HG02763 (cell line): ENCODE measurements around the gene ZCCHC17.

Experiments
- ATAC-seq: cut with Tn5 transposase; IDR thresholded peaks from one replicate; pipeline ENCODE4 v1.9.1; 2021; ENCODE audit warnings: mild to moderate bottlenecking, moderate library complexity; ENCODE audit not compliant: unreplicated experiment

ZCCHC17 gene

GRCh38 chr1:31302709-31303441 is 6.0 kb downstream of the ZCCHC17 start:
- ATAC-seq = no peak

GRCh38 chr1:31306278-31306677 is 9.4 kb downstream of the ZCCHC17 start:
- no peak for ATAC-seq

GRCh38 chr1:31308036-31308435 is 11.2 kb downstream of the ZCCHC17 start:
- no peak for ATAC-seq

GRCh38 chr1:31310198-31310597 is 13.4 kb downstream of the ZCCHC17 start:
- ATAC-seq = no peak

GRCh38 chr1:31315902-31316301 is 19.1 kb downstream of the ZCCHC17 start:
- ATAC-seq = no peak

GRCh38 chr1:31318146-31318545 is 21.3 kb downstream of the ZCCHC17 start:
- no peak for ATAC-seq

- ATAC-seq = no peak
These were observed 27.3 kb downstream of the ZCCHC17 start for GRCh38 chr1:31324093-31324492.

GRCh38 chr1:31324992-31325391 is 28.2 kb downstream of the ZCCHC17 start:
- ATAC-seq = no peak

GRCh38 chr1:31326461-31326860 is 29.6 kb downstream of the ZCCHC17 start:
- ATAC-seq = no peak

- no peak for ATAC-seq
These were observed 30.5 kb downstream of the ZCCHC17 start for GRCh38 chr1:31327381-31327780.

GRCh38 chr1:31335007-31335406 is 38.2 kb downstream of the ZCCHC17 start:
- no peak for ATAC-seq

- no peak for ATAC-seq
These were observed 40.0 kb downstream of the ZCCHC17 start for GRCh38 chr1:31336687-31337467.

GRCh38 chr1:31344503-31344902 is 47.7 kb downstream of the ZCCHC17 start:
- no peak for ATAC-seq

- ATAC-seq = no peak
These were observed 48.8 kb downstream of the ZCCHC17 start for GRCh38 chr1:31345635-31346034.

GRCh38 chr1:31346785-31347184 is 50.0 kb downstream of the ZCCHC17 start:
- no peak for ATAC-seq

- no peak for ATAC-seq
These were observed 51.6 kb downstream of the ZCCHC17 start for GRCh38 chr1:31348449-31348848.

GRCh38 chr1:31354283-31354682 is 57.5 kb downstream of the ZCCHC17 start:
- ATAC-seq = no peak

GRCh38 chr1:31356427-31356826 is 59.6 kb downstream of the ZCCHC17 start:
- no peak for ATAC-seq

GRCh38 chr1:31361607-31362006 is 64.8 kb downstream of the ZCCHC17 start:
- no peak for ATAC-seq

GRCh38 chr1:31362032-31362431 is 65.2 kb downstream of the ZCCHC17 start:
- no peak for ATAC-seq

- ATAC-seq = no peak
These were observed 67.9 kb downstream of the ZCCHC17 start for GRCh38 chr1:31364561-31365250.

GRCh38 chr1:31366796-31367195 is 70.0 kb downstream of the ZCCHC17 start:
- no peak for ATAC-seq
